Measurements from ENCODE around the gene CDCA3.

The CDCA3 gene

GRCh38 chr12:6819106-6820030, 31.7 kb downstream of the CDCA3 start:
- DNase-seq, result no peak

GRCh38 chr12:6818645-6819044, 32.4 kb downstream of the CDCA3 start:
- no peak for DNase-seq

GRCh38 chr12:6818222-6818621, 32.9 kb downstream of the CDCA3 start:
- DNase-seq, result no peak

- no peak for DNase-seq
Observed at GRCh38 chr12:6817662-6818157, 33.4 kb downstream of the CDCA3 start.

- DNase-seq, result no peak
Observed at GRCh38 chr12:6817098-6817497, 34.0 kb downstream of the CDCA3 start.

DNA sequence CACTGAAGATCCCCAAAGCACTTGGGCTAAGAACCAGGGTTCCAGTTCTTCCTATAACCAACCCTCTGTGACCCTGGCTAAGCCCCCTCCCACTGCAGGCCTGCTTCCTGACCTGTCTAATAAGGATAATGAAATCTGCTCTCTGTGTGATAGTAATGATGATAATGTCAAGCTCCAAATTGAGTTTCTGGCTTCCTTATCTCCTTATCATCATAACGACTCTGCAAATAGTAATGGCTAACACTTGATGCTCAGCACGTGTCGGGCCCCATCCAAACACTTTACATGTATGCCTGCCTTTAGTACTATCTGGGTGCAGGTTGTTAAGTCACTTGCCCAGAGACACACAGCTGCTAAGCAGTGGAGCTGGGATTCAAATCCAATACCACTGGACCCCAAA, 34.5 kb downstream of the CDCA3 start:
- DNase-seq, result no peak

DNA sequence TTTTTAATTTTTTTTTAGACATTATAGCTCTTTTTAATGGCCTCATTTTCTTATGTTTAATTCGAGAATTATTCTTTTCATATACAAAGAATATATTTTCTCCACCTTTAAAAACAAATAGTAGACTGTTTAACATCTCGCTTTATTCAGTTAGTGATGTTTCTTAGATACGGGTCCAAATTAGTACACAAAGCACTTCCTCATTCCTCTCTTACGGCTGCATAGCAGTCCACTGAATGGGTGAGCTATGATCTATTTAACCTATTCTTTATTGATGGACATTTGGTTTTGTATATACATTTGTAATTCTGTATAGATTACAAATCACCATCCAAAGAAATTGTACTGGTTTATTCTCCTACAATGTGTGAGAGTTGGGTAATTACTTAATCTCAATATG, 37.7 kb downstream of the CDCA3 start:
- DNase-seq, result no peak

DNA sequence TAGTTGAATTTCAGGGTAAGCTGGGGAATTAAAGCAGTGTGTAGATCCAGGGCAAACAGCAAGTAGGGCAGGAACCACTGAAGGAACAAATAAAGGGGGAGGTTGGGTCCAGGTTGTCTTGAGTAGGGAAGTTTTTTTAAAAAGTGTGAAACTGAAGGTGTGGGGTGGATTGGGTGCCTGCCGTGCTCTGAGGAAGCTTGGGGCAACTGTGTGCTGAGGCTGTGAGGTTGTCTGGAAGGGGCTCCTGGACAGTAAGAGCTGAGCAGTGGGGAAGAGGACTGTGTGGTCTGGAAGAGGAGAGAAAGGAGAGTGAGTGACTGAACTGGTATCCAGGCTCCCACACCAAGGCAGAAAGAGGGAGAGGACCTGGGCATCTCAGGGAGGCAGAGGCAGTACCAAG, 40.3 kb downstream of the CDCA3 start:
- no peak for DNase-seq

- DNase-seq, result no peak
Observed at GRCh38 chr12:6809056-6809455, 42.0 kb downstream of the CDCA3 start.

- DNase-seq, result no peak
Observed at GRCh38 chr12:6807170-6807569, 43.9 kb downstream of the CDCA3 start.

- DNase-seq, result no peak
Observed at GRCh38 chr12:6799147-6799546, 51.9 kb downstream of the CDCA3 start.

Measured in NCI-H524 treated with DMSO at 0.1 percent for 48 hours (cell line).